Measurements from ENCODE around the gene TIMM8A.
A peak's percentile ranks its signal among the peaks of the same experiment; 100 is the strongest.

Gene TIMM8A

DNA sequence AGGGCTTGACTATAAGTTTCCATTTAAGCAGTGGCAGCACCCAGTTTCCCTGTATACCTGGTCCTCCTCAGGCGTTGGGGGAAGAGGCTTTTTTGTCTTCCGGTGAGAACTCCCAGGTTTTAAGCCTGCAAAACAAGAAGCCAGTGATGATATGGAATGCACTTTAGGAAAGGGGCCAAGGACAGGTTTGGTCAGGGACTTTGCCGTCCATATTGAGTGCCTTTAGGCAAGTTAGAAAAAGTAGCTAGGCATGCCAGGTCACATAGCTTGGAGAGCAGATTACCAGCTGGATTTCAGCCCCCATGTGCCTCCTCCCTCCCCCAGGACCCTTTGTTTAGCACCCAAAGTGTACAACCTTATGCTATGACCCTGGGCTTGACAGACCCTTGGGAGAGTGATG, 13.6 kb upstream of the TIMM8A start:
- in situ Hi-C loops (cut with MboI; ENCODE audit: low pct_unique_long_range_greater_than_20kb, low sequenced_read_pairs, unreplicated experiment) = no loop called here
- TF ChIP-seq, protein P1, sequence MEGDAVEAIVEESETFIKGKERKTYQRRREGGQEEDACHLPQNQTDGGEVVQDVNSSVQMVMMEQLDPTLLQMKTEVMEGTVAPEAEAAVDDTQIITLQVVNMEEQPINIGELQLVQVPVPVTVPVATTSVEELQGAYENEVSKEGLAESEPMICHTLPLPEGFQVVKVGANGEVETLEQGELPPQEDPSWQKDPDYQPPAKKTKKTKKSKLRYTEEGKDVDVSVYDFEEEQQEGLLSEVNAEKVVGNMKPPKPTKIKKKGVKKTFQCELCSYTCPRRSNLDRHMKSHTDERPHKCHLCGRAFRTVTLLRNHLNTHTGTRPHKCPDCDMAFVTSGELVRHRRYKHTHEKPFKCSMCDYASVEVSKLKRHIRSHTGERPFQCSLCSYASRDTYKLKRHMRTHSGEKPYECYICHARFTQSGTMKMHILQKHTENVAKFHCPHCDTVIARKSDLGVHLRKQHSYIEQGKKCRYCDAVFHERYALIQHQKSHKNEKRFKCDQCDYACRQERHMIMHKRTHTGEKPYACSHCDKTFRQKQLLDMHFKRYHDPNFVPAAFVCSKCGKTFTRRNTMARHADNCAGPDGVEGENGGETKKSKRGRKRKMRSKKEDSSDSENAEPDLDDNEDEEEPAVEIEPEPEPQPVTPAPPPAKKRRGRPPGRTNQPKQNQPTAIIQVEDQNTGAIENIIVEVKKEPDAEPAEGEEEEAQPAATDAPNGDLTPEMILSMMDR (IDR thresholded peaks at IDR 0.05; ENCODE audit: extremely low read depth, insufficient read depth, missing control alignments) = no peak
- no peak for DNase-seq (ENCODE audit: low spot score)

DNA sequence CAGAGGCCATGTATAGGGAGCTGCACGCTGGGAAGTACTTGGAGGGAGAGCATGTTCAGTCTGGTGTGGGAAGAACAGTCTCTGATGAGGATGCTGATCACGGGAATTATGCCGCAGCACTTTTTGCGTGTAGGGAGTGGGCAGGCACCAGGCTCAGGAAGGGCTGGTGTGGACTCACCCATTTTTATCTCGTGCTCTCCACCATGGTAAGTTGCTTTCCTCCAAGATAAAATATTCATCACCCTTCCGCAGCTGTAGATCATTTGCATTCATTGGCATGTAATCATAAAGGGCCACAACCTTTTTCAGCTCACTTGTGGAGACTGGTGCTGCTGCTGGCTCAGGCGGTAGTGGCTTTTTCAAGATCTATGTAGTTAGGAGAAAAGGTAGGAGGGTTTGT, 11.8 kb upstream of the TIMM8A start:
- DNase-seq (ENCODE audit: low spot score) = no peak

DNA sequence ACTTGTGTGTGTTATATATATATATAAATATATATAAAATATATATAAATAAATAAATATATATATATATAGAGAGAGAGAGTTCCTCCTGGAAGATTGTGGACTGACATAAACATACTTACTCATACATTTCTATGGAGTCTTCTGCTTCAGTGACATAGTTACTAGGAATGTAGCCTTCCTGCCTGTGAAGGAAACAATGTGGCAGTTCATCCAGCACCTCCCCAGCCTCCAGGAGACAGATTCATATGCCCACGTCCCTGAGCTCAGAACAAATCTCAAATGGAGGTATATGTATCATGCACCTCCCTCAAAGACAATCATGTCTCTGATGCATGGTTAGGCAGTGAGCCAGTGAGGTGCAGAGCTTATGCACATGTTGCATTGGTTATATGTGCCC, 11.4 kb upstream of the TIMM8A start:
- no peak for DNase-seq (ENCODE audit: low spot score)
- in situ Hi-C loops (cut with MboI; ENCODE audit: low pct_unique_long_range_greater_than_20kb, low sequenced_read_pairs, unreplicated experiment) = no loop called here
- TF ChIP-seq, protein P1 (IDR thresholded peaks at IDR 0.05; ENCODE audit: extremely low read depth, insufficient read depth, missing control alignments) = no peak

More for the DNA sequence above, 11.8 kb upstream of the TIMM8A start:
- in situ Hi-C loops (cut with MboI; ENCODE audit: low pct_unique_long_range_greater_than_20kb, low sequenced_read_pairs, unreplicated experiment) = no loop called here
- TF ChIP-seq, protein P1 (IDR thresholded peaks at IDR 0.05; ENCODE audit: extremely low read depth, insufficient read depth, missing control alignments) = no peak

DNA sequence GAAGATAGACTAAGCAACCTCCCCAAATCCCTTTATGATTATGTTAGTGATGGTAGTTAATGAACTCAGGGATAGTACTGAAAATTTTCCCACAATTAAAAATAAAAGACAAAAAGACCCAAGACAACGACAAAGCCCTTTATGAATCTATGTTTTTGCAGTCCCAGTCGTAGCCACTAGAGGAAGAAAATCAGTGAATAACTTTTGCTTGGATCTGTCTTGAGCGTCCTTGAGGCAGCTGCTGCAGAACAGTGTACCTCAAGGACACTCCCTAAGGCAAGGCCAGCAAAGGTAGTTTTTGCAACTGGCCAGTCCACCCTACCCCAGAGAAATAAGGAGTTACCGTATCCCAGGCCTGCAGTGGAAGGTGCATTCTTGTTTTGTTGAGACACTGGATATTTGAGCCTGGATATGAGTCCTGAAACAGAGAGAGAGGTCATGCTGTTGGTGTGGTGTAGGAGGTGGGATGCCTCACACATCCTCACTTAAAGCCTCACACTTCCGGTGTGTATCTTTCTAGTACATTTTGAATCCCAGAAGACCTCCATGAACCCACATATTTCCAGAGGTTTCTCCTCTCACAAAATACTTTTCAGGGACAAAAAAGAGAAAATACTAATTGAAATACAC, 8.7 kb upstream of the TIMM8A start:
- in situ Hi-C loops (cut with MboI; ENCODE audit: low pct_unique_long_range_greater_than_20kb, low sequenced_read_pairs, unreplicated experiment) = no loop called here
- no peak for DNase-seq (ENCODE audit: low spot score)
- TF ChIP-seq, protein P1 (IDR thresholded peaks at IDR 0.05; ENCODE audit: extremely low read depth, insufficient read depth, missing control alignments) = peak; percentile 19

DNA sequence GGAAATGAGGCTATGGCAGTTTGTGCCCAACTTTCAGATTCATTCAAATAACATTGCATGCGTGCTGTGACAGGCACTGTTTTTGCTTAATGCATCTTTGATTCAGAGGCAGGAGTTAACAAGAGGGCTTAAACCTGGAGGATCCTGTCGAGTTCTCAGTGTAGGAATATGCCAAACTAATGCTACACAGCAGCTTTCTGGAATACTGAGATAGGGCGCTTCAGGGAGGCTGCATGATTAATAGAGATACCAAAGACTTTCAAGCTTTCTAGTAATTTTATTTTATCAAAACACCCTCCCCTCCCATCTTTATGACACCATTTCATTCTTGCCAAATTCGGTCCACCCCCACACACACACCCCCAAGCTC, 636 bp upstream of the TIMM8A start:
- in situ Hi-C loops (cut with MboI; ENCODE audit: low pct_unique_long_range_greater_than_20kb, low sequenced_read_pairs, unreplicated experiment) = no loop called here
- TF ChIP-seq, protein P1 (IDR thresholded peaks at IDR 0.05; ENCODE audit: extremely low read depth, insufficient read depth, missing control alignments) = no peak
- DNase-seq (ENCODE audit: low spot score) = no peak

DNA sequence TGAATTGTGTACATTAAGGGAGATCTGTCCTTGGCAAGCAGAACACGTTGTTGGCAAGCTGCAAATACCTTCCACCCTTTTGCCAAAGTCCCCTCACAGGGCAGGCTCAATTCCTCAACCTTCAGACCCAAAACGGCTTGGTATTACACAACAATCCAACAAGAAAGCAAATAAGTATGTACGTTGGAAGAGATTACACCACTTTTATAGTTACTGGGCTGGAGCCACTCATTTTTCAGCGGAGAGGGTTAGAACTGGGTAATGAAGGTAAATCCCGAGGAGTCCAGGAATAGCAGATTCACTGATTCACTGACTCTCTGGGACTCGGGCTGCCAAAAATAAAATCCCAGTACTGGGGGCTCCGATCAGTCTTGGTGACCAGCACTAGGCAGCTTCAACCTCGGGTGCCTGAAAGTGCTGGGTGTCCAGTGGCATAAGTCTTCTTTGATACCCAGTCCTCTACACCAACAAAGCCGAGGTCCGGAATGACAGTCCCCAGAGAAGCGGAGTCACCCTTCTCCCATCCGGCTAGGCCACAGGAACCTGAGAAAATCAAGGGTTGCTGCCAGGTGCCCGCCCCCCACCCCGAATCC, 587 bp downstream of the TIMM8A start:
- in situ Hi-C loops (cut with MboI; ENCODE audit: low pct_unique_long_range_greater_than_20kb, low sequenced_read_pairs, unreplicated experiment) = no loop called here

More for the DNA sequence above, 587 bp downstream of the TIMM8A start:
- peak; percentile 33 for DNase-seq (ENCODE audit: low spot score)
- TF ChIP-seq, protein P1 (IDR thresholded peaks at IDR 0.05; ENCODE audit: extremely low read depth, insufficient read depth, missing control alignments) = no peak
